ENCODE measurements around the gene RNF126.

RNF126 gene

GRCh38 chr19:658059-658839, 4.8 kb downstream of the RNF126 start:
- Histone ChIP-seq H3K4me1 (ENCODE audit: control extremely low read depth in 1 of 4, control insufficient read depth in 4 of 4, insufficient read depth in 4 of 4, low read length in 3 of 4) (peaks cover 0 to 39% (median 31%) of the 10 kb centered on the region in 4 experiments), H3K27ac (ENCODE audit: insufficient read depth in 1 of 2, low read depth in 1 of 2, low read length in 2 of 2, poor library complexity in 1 of 2, severe bottlenecking in 2 of 2) (peak overlapping the region in 1 of 2 experiments; percentile 43), H3K9me3 (ENCODE audit: control extremely low read depth in 1 of 5, control insufficient read depth in 4 of 5, insufficient read depth in 2 of 5, low read depth in 1 of 5, low read length in 4 of 5) (no peaks in the 10 kb centered on the region), H3K27me3 (replicated peaks in 2 of 5; ENCODE audit: control insufficient read depth in 4 of 5, insufficient read depth in 5 of 5, low read length in 4 of 5) (no peaks in the 10 kb centered on the region), H3K36me3 (ENCODE audit: control insufficient read depth in 4 of 4, insufficient read depth in 4 of 4, low read length in 3 of 4) (peaks cover 0 to 57% (median 22%) of the 10 kb centered on the region in 4 experiments), H3K4me3 (ENCODE audit: control insufficient read depth in 1 of 7, extremely low read depth in 1 of 7, insufficient read depth in 4 of 7, low read depth in 2 of 7, low read length in 6 of 7) (no peak overlapping the region)
- CTCF ChIA-PET: no interaction called here
- DNase-seq: no peak
- POLR2A ChIA-PET: no interaction called here
- WGBS (ENCODE audit: insufficient coverage): 96% methylated on average over 33 of the region's 33 CpGs

GRCh38 chr19:657611-658010, 5.4 kb downstream of the RNF126 start:
- CTCF ChIA-PET: no interaction called here
- Histone ChIP-seq H3K4me3 (ENCODE audit: control insufficient read depth in 1 of 7, extremely low read depth in 1 of 7, insufficient read depth in 4 of 7, low read depth in 2 of 7, low read length in 6 of 7) (no peak overlapping the region), H3K36me3 (ENCODE audit: control insufficient read depth in 4 of 4, insufficient read depth in 4 of 4, low read length in 3 of 4) (peaks cover 0 to 63% (median 25%) of the 10 kb centered on the region in 4 experiments), H3K4me1 (ENCODE audit: control extremely low read depth in 1 of 4, control insufficient read depth in 4 of 4, insufficient read depth in 4 of 4, low read length in 3 of 4) (peaks cover 0 to 39% (median 31%) of the 10 kb centered on the region in 4 experiments), H3K9me3 (ENCODE audit: control extremely low read depth in 1 of 5, control insufficient read depth in 4 of 5, insufficient read depth in 2 of 5, low read depth in 1 of 5, low read length in 4 of 5) (no peaks in the 10 kb centered on the region), H3K27me3 (replicated peaks in 2 of 5; ENCODE audit: control insufficient read depth in 4 of 5, insufficient read depth in 5 of 5, low read length in 4 of 5) (no peaks in the 10 kb centered on the region), H3K27ac (ENCODE audit: insufficient read depth in 1 of 2, low read depth in 1 of 2, low read length in 2 of 2, poor library complexity in 1 of 2, severe bottlenecking in 2 of 2) (no peak overlapping the region)
- DNase-seq: no peak
- WGBS (ENCODE audit: insufficient coverage): 91% methylated on average over 16 of the region's 19 CpGs
- POLR2A ChIA-PET: no interaction called here

GRCh38 chr19:656751-657559, 6.1 kb downstream of the RNF126 start:
- Histone ChIP-seq H3K9me3 (ENCODE audit: control extremely low read depth in 1 of 5, control insufficient read depth in 4 of 5, insufficient read depth in 2 of 5, low read depth in 1 of 5, low read length in 4 of 5) (no peaks in the 10 kb centered on the region), H3K4me3 (ENCODE audit: control insufficient read depth in 1 of 7, extremely low read depth in 1 of 7, insufficient read depth in 4 of 7, low read depth in 2 of 7, low read length in 6 of 7) (no peak overlapping the region), H3K27ac (ENCODE audit: insufficient read depth in 1 of 2, low read depth in 1 of 2, low read length in 2 of 2, poor library complexity in 1 of 2, severe bottlenecking in 2 of 2) (no peak overlapping the region), H3K27me3 (replicated peaks in 2 of 5; ENCODE audit: control insufficient read depth in 4 of 5, insufficient read depth in 5 of 5, low read length in 4 of 5) (no peaks in the 10 kb centered on the region), H3K36me3 (ENCODE audit: control insufficient read depth in 4 of 4, insufficient read depth in 4 of 4, low read length in 3 of 4) (peaks cover 0 to 70% (median 27%) of the 10 kb centered on the region in 4 experiments), H3K4me1 (ENCODE audit: control extremely low read depth in 1 of 4, control insufficient read depth in 4 of 4, insufficient read depth in 4 of 4, low read length in 3 of 4) (peaks cover 0 to 36% (median 28%) of the 10 kb centered on the region in 4 experiments)
- WGBS (ENCODE audit: insufficient coverage): 94% methylated on average over 38 of the region's 43 CpGs
- no peak for DNase-seq
- ChIA-PET POLR2A (no interaction called here), CTCF (no interaction called here)

GRCh38 chr19:655691-656090, 7.3 kb downstream of the RNF126 start:
- no peaks in the 10 kb centered on the region for H3K9me3 ChIP-seq (ENCODE audit: control extremely low read depth in 1 of 5, control insufficient read depth in 4 of 5, insufficient read depth in 2 of 5, low read depth in 1 of 5, low read length in 4 of 5)
- no peak overlapping the region for H3K27ac ChIP-seq (ENCODE audit: insufficient read depth in 1 of 2, low read depth in 1 of 2, low read length in 2 of 2, poor library complexity in 1 of 2, severe bottlenecking in 2 of 2)
- DNase-seq: no peak
- ChIA-PET CTCF (interaction anchor here (1.6 kb wide), 1 partner anchor 15 kb away, joined by 4 read pairs; no protein-coding TSS in a partner anchor), POLR2A (no interaction called here)
- WGBS (ENCODE audit: insufficient coverage): 96% methylated on average over 14 of the region's 17 CpGs
- peaks cover 2 to 76% (median 38%) of the 10 kb centered on the region in 4 experiments for H3K36me3 ChIP-seq (ENCODE audit: control insufficient read depth in 4 of 4, insufficient read depth in 4 of 4, low read length in 3 of 4)
- H3K27me3 ChIP-seq (replicated peaks in 2 of 5; ENCODE audit: control insufficient read depth in 4 of 5, insufficient read depth in 5 of 5, low read length in 4 of 5): no peaks in the 10 kb centered on the region
- H3K4me1 ChIP-seq (ENCODE audit: control extremely low read depth in 1 of 4, control insufficient read depth in 4 of 4, insufficient read depth in 4 of 4, low read length in 3 of 4): peaks cover 0 to 23% (median 15%) of the 10 kb centered on the region in 4 experiments
- no peak overlapping the region for H3K4me3 ChIP-seq (ENCODE audit: control insufficient read depth in 1 of 7, extremely low read depth in 1 of 7, insufficient read depth in 4 of 7, low read depth in 2 of 7, low read length in 6 of 7)

- ChIA-PET POLR2A (no interaction called here), CTCF (no interaction called here)
- H3K27me3 ChIP-seq (replicated peaks in 2 of 5; ENCODE audit: control insufficient read depth in 4 of 5, insufficient read depth in 5 of 5, low read length in 4 of 5): no peaks in the 10 kb centered on the region
- H3K4me3 ChIP-seq (ENCODE audit: control insufficient read depth in 1 of 7, extremely low read depth in 1 of 7, insufficient read depth in 4 of 7, low read depth in 2 of 7, low read length in 6 of 7): no peak overlapping the region
- H3K27ac ChIP-seq (ENCODE audit: insufficient read depth in 1 of 2, low read depth in 1 of 2, low read length in 2 of 2, poor library complexity in 1 of 2, severe bottlenecking in 2 of 2): no peak overlapping the region
- no peak for DNase-seq
- peaks cover 2 to 81% (median 48%) of the 10 kb centered on the region in 4 experiments for H3K36me3 ChIP-seq (ENCODE audit: control insufficient read depth in 4 of 4, insufficient read depth in 4 of 4, low read length in 3 of 4)
- H3K9me3 ChIP-seq (ENCODE audit: control extremely low read depth in 1 of 5, control insufficient read depth in 4 of 5, insufficient read depth in 2 of 5, low read depth in 1 of 5, low read length in 4 of 5): no peaks in the 10 kb centered on the region
- WGBS (ENCODE audit: insufficient coverage): 97% methylated on average over 16 of the region's 17 CpGs
- H3K4me1 ChIP-seq (ENCODE audit: control extremely low read depth in 1 of 4, control insufficient read depth in 4 of 4, insufficient read depth in 4 of 4, low read length in 3 of 4): peaks cover 0 to 2% (median under 1%) of the 10 kb centered on the region in 4 experiments
Observed at GRCh38 chr19:653425-653824, 9.6 kb downstream of the RNF126 start.

GRCh38 chr19:652467-653389, 10.3 kb downstream of the RNF126 start:
- no peak for DNase-seq
- WGBS (ENCODE audit: insufficient coverage): 96% methylated on average over 52 of the region's 54 CpGs
- Histone ChIP-seq H3K9me3 (ENCODE audit: control extremely low read depth in 1 of 5, control insufficient read depth in 4 of 5, insufficient read depth in 2 of 5, low read depth in 1 of 5, low read length in 4 of 5) (no peaks in the 10 kb centered on the region), H3K27ac (ENCODE audit: insufficient read depth in 1 of 2, low read depth in 1 of 2, low read length in 2 of 2, poor library complexity in 1 of 2, severe bottlenecking in 2 of 2) (no peak overlapping the region), H3K4me1 (ENCODE audit: control extremely low read depth in 1 of 4, control insufficient read depth in 4 of 4, insufficient read depth in 4 of 4, low read length in 3 of 4) (peaks cover 0 to 2% (median 0%) of the 10 kb centered on the region in 4 experiments), H3K4me3 (ENCODE audit: control insufficient read depth in 1 of 7, extremely low read depth in 1 of 7, insufficient read depth in 4 of 7, low read depth in 2 of 7, low read length in 6 of 7) (no peak overlapping the region), H3K27me3 (replicated peaks in 2 of 5; ENCODE audit: control insufficient read depth in 4 of 5, insufficient read depth in 5 of 5, low read length in 4 of 5) (no peaks in the 10 kb centered on the region), H3K36me3 (ENCODE audit: control insufficient read depth in 4 of 4, insufficient read depth in 4 of 4, low read length in 3 of 4) (peaks cover 2 to 80% (median 49%) of the 10 kb centered on the region in 4 experiments)
- CTCF ChIA-PET: no interaction called here
- POLR2A ChIA-PET: no interaction called here
